Measurements from ENCODE around the gene SCLT1. TPM values are rescaled to one million over a fixed set of nuclear protein-coding genes. Genes with fewer than 3 reads are reported as not detected.

SCLT1 gene
- total and polyA plus RNA-seq, 2 of the 4 experiments (the other 2 are of a cell fraction), result 4.9 to 7.7 TPM

- no peak overlapping the region for H4K5ac ChIP-seq (ENCODE audit: low read depth, low read length)
- no peak overlapping the region for H4K8ac ChIP-seq (ENCODE audit: low read depth in 2 of 2, low read length in 2 of 2)
- H3K56ac ChIP-seq (ENCODE audit: extremely low read depth, insufficient read depth, low read length), result no peak overlapping the region
- intact Hi-C loops (cut with micrococcal nuclease) (loop anchor here (2.0 kb wide), 1 partner anchor 13 kb away; no protein-coding TSS in a partner anchor), in situ Hi-C loops (cut with MboI; ENCODE audit: low sequenced_read_pairs) (no loop called here), dilution Hi-C loops (cut with HindIII; ENCODE audit: low sequenced_read_pairs, unreplicated experiment) (no loop called here)
- no peak overlapping the region for H2AK9ac ChIP-seq (replicated peaks; ENCODE audit: low read depth, low read length, poor library complexity)
- no peaks in the 10 kb centered on the region for H3K9me1 ChIP-seq (ENCODE audit: insufficient read depth, low read length)
- no peak overlapping the region for H2BK120ac ChIP-seq (ENCODE audit: low read depth, low read length)
- no peak overlapping the region for H3K23ac ChIP-seq (ENCODE audit: low read depth, low read length)
- ATAC-seq (ENCODE audit: low read depth) (no peak), DNase-seq (no peak)
- no peak overlapping the region for H2BK5ac ChIP-seq (ENCODE audit: low read depth, low read length, poor library complexity, severe bottlenecking)
- H3K27ac ChIP-seq (ENCODE audit: insufficient read depth, low read length), result no peak overlapping the region
- no peak overlapping the region for H3K9ac ChIP-seq (ENCODE audit: low read depth, low read length)
- H3K36me3 ChIP-seq (ENCODE audit: control insufficient read depth, insufficient read depth, low read length), result no peaks in the 10 kb centered on the region
- no peak overlapping the region for H3K4me2 ChIP-seq (ENCODE audit: low read depth, low read length)
- H2AFZ ChIP-seq (replicated peaks; ENCODE audit: low read length, poor library complexity), result no peak overlapping the region
- H3K18ac ChIP-seq (ENCODE audit: low read depth, low read length), result no peak overlapping the region
- BruUV-seq (replicated peaks), result no TSS peak
- H2AK5ac ChIP-seq (ENCODE audit: low read depth, low read length), result no peak overlapping the region
- H4K20me1 ChIP-seq (ENCODE audit: insufficient read depth, low read length), result no peaks in the 10 kb centered on the region
- ChIA-PET CTCF (no interaction called here), POLR2A (ENCODE audit: unreplicated experiment) (interaction anchor here (0.6 kb wide), 1 partner anchor 19 kb away, joined by 5 read pairs; no protein-coding TSS in a partner anchor)
- H4K91ac ChIP-seq (ENCODE audit: insufficient read depth, low read depth, low read length), result no peak overlapping the region
- no peak overlapping the region for H3K4me3 ChIP-seq (ENCODE audit: insufficient read depth, low read depth, low read length)
- no peak overlapping the region for H3K14ac ChIP-seq (replicated peaks; ENCODE audit: low read depth, low read length)
- no peaks in the 10 kb centered on the region for H3K4me1 ChIP-seq (ENCODE audit: control insufficient read depth, insufficient read depth, low read length)
- WGBS, 2 experiments (ENCODE audit: extremely low coverage in 2 of 2, insufficient read length in 1 of 2), result no CpG with 5 or more reads among the region's 2 CpGs
- H2BK15ac ChIP-seq (ENCODE audit: low read depth, low read length), result no peak overlapping the region
- no peak overlapping the region for H3K4ac ChIP-seq (ENCODE audit: low read depth, low read length)
- TF ChIP-seq RCOR1 (IDR thresholded peaks at IDR 0.05; ENCODE audit: insufficient replicate concordance, low read length) (no peak), ELK1 (IDR thresholded peaks at IDR 0.05; ENCODE audit: borderline replicate concordance, low read depth, low read length) (no peak), POLR2A (IDR thresholded peaks at IDR 0.05; ENCODE audit: low read depth, low read length) (no peak), MAFK (IDR thresholded peaks at IDR 0.05; ENCODE audit: low read depth, low read length) (no peak), CTCF (conservative IDR thresholded peaks at IDR 0.05; ENCODE audit: low read depth, low read length) (no peak), MXI1 (IDR thresholded peaks at IDR 0.05; ENCODE audit: borderline replicate concordance, low read depth, low read length) (no peak), FOS (IDR thresholded peaks at IDR 0.05; ENCODE audit: low read depth, low read length) (no peak), CHD1 (IDR thresholded peaks at IDR 0.05; ENCODE audit: low read depth, low read length) (no peak), RFX5 (IDR thresholded peaks at IDR 0.05; ENCODE audit: low read depth, low read length) (no peak), MAZ (IDR thresholded peaks at IDR 0.05; ENCODE audit: borderline replicate concordance, low read depth, low read length) (no peak), RAD21 (IDR thresholded peaks at IDR 0.05; ENCODE audit: low read length) (no peak), BHLHE40 (IDR thresholded peaks at IDR 0.05; ENCODE audit: low read depth, low read length) (no peak), USF2 (IDR thresholded peaks at IDR 0.05; ENCODE audit: low read depth, low read length) (no peak), NFE2L2 (IDR thresholded peaks at IDR 0.05; ENCODE audit: low read depth, low read length) (no peak), CEBPB (IDR thresholded peaks at IDR 0.05; ENCODE audit: low read depth, low read length) (no peak), SMC3 (IDR thresholded peaks at IDR 0.05; ENCODE audit: low read depth, low read length) (no peak)
- no peak overlapping the region for H2BK20ac ChIP-seq (ENCODE audit: low read depth, low read length)
- H3K79me1 ChIP-seq (ENCODE audit: low read depth in 1 of 2, low read length in 2 of 2), result no peaks in the 10 kb centered on the region
- H3K27me3 ChIP-seq (ENCODE audit: control insufficient read depth, insufficient read depth, low read length), result no peaks in the 10 kb centered on the region
- H3K9me3 ChIP-seq (ENCODE audit: control insufficient read depth, insufficient read depth, low read length), result no peaks in the 10 kb centered on the region
These were observed 185.4 kb downstream of the SCLT1 start for GRCh38 chr4:128907981-128908380.
